ENCODE results near the gene FAM81B. TPM values are rescaled to one million over a fixed set of nuclear protein-coding genes. Genes with fewer than 3 reads are reported as not detected.

The FAM81B gene
- polyA plus RNA-seq, 1 donor from 2014 or later = not detected

GRCh38 chr5:95403996-95404395 is 12.8 kb downstream of the FAM81B start:
- no peaks in the 10 kb centered on the region for H4K20me1 ChIP-seq (ENCODE audit: insufficient read depth)
- no peaks in the 10 kb centered on the region for H3K36me3 ChIP-seq (ENCODE audit: insufficient read depth, low read length)
- H3K79me2 ChIP-seq (replicated peaks; ENCODE audit: insufficient read depth, low read length) = no peaks in the 10 kb centered on the region
- H2AFZ ChIP-seq (ENCODE audit: low read depth, low read length) = no peak overlapping the region
- H3F3A ChIP-seq (ENCODE audit: insufficient read depth, low read length, poor library complexity, severe bottlenecking) = no peaks in the 10 kb centered on the region
- H3K9ac ChIP-seq (ENCODE audit: low read length) = no peak overlapping the region
- H3K27ac ChIP-seq (ENCODE audit: low read length) = no peak overlapping the region
- no peaks in the 10 kb centered on the region for H3K9me2 ChIP-seq (ENCODE audit: insufficient read depth, low read length)
- no peak overlapping the region for H3K4me3 ChIP-seq (ENCODE audit: low read length)
- no peaks in the 10 kb centered on the region for H3K9me3 ChIP-seq (ENCODE audit: low read length)
- no peak overlapping the region for H3K4me2 ChIP-seq (ENCODE audit: low read length)
- TF ChIP-seq TAF1 (IDR thresholded peaks at IDR 0.05; ENCODE audit: low read depth) (no peak), EZH2 (IDR thresholded peaks at IDR 0.05; ENCODE audit: borderline replicate concordance, insufficient read depth, low read length, poor library complexity, severe bottlenecking) (no peak), MXI1 (conservative IDR thresholded peaks at IDR 0.05; ENCODE audit: poor library complexity, severe bottlenecking) (no peak), SMC3 (conservative IDR thresholded peaks at IDR 0.05; ENCODE audit: poor library complexity) (no peak), POLR2AphosphoS5 (IDR thresholded peaks at IDR 0.05) (no peak), CTCF (IDR thresholded peaks at IDR 0.05; ENCODE audit: poor library complexity, severe bottlenecking) (no peak), RAD21 (conservative IDR thresholded peaks at IDR 0.05) (no peak), EP300 (conservative IDR thresholded peaks at IDR 0.05; ENCODE audit: poor library complexity, severe bottlenecking) (no peak)
- TF ChIP-seq, protein P1, sequence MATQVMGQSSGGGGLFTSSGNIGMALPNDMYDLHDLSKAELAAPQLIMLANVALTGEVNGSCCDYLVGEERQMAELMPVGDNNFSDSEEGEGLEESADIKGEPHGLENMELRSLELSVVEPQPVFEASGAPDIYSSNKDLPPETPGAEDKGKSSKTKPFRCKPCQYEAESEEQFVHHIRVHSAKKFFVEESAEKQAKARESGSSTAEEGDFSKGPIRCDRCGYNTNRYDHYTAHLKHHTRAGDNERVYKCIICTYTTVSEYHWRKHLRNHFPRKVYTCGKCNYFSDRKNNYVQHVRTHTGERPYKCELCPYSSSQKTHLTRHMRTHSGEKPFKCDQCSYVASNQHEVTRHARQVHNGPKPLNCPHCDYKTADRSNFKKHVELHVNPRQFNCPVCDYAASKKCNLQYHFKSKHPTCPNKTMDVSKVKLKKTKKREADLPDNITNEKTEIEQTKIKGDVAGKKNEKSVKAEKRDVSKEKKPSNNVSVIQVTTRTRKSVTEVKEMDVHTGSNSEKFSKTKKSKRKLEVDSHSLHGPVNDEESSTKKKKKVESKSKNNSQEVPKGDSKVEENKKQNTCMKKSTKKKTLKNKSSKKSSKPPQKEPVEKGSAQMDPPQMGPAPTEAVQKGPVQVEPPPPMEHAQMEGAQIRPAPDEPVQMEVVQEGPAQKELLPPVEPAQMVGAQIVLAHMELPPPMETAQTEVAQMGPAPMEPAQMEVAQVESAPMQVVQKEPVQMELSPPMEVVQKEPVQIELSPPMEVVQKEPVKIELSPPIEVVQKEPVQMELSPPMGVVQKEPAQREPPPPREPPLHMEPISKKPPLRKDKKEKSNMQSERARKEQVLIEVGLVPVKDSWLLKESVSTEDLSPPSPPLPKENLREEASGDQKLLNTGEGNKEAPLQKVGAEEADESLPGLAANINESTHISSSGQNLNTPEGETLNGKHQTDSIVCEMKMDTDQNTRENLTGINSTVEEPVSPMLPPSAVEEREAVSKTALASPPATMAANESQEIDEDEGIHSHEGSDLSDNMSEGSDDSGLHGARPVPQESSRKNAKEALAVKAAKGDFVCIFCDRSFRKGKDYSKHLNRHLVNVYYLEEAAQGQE (IDR thresholded peaks at IDR 0.05; ENCODE audit: borderline replicate concordance) = no peak
- H3K27me3 ChIP-seq (ENCODE audit: insufficient read depth, low read depth, low read length) = no peaks in the 10 kb centered on the region

- Histone ChIP-seq H3K4me2 (ENCODE audit: low read length) (no peak overlapping the region), H3K79me2 (replicated peaks; ENCODE audit: insufficient read depth, low read length) (no peaks in the 10 kb centered on the region), H4K20me1 (ENCODE audit: insufficient read depth) (no peaks in the 10 kb centered on the region), H3K27ac (ENCODE audit: low read length) (no peak overlapping the region), H3K27me3 (ENCODE audit: insufficient read depth, low read depth, low read length) (no peaks in the 10 kb centered on the region), H3K9me2 (ENCODE audit: insufficient read depth, low read length) (no peaks in the 10 kb centered on the region), H2AFZ (ENCODE audit: low read depth, low read length) (no peak overlapping the region), H3F3A (ENCODE audit: insufficient read depth, low read length, poor library complexity, severe bottlenecking) (no peaks in the 10 kb centered on the region), H3K4me3 (ENCODE audit: low read length) (no peak overlapping the region), H3K36me3 (ENCODE audit: insufficient read depth, low read length) (no peaks in the 10 kb centered on the region), H3K9me3 (ENCODE audit: low read length) (no peaks in the 10 kb centered on the region), H3K9ac (ENCODE audit: low read length) (no peak overlapping the region)
- TF ChIP-seq CTCF (IDR thresholded peaks at IDR 0.05; ENCODE audit: poor library complexity, severe bottlenecking) = no peak
- TF ChIP-seq, protein P1 (IDR thresholded peaks at IDR 0.05; ENCODE audit: borderline replicate concordance) = no peak
- TF ChIP-seq TAF1 (IDR thresholded peaks at IDR 0.05; ENCODE audit: low read depth) = no peak
- TF ChIP-seq MXI1 (conservative IDR thresholded peaks at IDR 0.05; ENCODE audit: poor library complexity, severe bottlenecking) = no peak
- TF ChIP-seq RAD21 (conservative IDR thresholded peaks at IDR 0.05) = no peak
- no peak for TF ChIP-seq POLR2AphosphoS5 (IDR thresholded peaks at IDR 0.05)
- no peak for TF ChIP-seq EZH2 (IDR thresholded peaks at IDR 0.05; ENCODE audit: borderline replicate concordance, insufficient read depth, low read length, poor library complexity, severe bottlenecking)
- no peak for TF ChIP-seq EP300 (conservative IDR thresholded peaks at IDR 0.05; ENCODE audit: poor library complexity, severe bottlenecking)
- no peak for TF ChIP-seq SMC3 (conservative IDR thresholded peaks at IDR 0.05; ENCODE audit: poor library complexity)
Observed at GRCh38 chr5:95406426-95407090, 15.4 kb downstream of the FAM81B start.
